GM18951 (cell line): Measurements from ENCODE around the gene WRAP53.

Source experiments
- POLR2A ChIP-seq: IDR thresholded peaks from 4 replicates; pipeline ENCODE4 v1.6.1; 2011; ENCODE audit warnings: mild to moderate bottlenecking; ENCODE audit not compliant: insufficient read length, insufficient read depth; ENCODE audit errors: extremely low read depth
- in situ Hi-C: fragments of 300-500 bp; cut with MboI; formaldehyde crosslinking; loops from one replicate; pipeline ENCODE4 v1.12.0; 2022; ENCODE audit warnings: low sequenced_read_pairs, mixed read lengths, inconsistent platforms; ENCODE audit not compliant: unreplicated experiment

WRAP53 gene

GRCh38 chr17:7688808-7689316, 585 bp downstream of the WRAP53 start:
- in situ Hi-C loops = no loop called here
- TF ChIP-seq POLR2A = no peak

DNA sequence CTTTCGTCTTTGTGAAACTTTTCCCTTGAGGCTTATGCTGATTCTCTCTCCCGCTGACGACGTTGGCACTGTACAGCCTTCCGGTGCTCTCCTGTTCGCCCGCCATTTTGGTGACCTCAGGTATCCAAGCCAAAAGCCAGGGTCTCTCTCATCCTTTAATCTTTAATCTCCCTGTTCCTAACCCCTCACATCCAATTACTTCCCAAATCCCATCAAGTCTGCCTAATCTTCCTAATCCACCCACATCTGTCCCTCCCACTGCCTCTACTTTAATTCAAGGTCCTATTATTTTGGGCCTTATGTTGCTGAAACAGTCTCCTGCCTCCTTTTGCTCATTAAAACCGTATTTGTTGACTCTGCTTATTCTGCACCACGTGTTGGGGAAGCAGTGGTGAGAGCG, 7.3 kb downstream of the WRAP53 start:
- no peak for TF ChIP-seq POLR2A
- in situ Hi-C loops = no loop called here

DNA sequence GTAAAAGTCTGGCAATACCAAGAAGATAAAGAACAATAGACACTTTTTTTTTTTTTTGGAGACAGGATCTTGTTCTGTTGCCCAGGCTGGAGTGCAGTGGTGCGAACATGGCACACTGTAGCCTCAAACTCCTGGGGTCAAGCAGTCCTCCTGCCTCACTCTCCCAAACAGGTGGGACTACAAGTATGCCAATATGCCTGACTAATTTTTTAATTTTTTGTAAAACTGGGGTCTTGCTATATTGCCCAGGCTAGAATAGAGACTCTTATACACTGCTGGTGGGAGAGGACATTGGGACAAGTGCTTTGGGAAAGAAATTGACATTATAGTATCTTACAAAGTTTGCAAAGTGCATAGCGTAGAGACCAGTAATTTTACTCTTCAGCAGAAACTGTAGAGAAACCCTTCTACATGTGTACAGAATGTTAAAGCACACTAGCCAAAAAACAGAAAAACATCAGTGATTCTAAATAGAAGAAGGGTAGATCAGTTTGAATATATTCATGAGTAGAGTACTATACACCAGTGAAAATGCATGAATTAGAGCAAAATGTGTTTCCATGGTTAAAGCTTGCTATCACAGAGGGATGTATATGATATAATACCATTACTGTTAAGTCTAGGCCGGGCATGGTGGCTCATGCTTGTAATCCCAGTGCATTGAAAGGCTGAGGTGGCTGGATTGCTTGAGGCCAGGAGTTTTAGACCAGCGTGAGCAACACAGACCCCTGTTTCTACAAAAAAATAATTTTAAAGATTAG, 9.7 kb downstream of the WRAP53 start:
- no peak for TF ChIP-seq POLR2A
- in situ Hi-C loops = no loop called here

DNA sequence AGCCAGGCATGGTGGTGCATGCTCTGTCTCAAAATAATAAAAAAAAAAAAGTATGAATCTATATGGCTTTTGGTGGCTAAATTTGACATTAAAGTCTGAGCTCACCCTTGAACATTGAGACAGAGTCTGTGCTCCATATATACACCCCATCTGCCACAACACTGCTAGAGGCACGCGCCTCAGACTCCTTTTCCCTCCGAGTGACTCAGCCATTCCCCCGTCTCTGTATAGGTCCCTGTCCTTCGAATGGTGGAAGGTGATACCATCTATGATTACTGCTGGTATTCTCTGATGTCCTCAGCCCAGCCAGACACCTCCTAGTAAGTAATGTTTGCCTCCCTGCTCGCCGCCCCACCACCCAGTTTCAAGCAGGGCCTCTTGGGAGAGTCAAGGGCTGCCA, 12.2 kb downstream of the WRAP53 start:
- no peak for TF ChIP-seq POLR2A
- in situ Hi-C loops = no loop called here

GRCh38 chr17:7701681-7702080, 13.4 kb downstream of the WRAP53 start:
- in situ Hi-C loops = no loop called here
- no peak for TF ChIP-seq POLR2A

DNA sequence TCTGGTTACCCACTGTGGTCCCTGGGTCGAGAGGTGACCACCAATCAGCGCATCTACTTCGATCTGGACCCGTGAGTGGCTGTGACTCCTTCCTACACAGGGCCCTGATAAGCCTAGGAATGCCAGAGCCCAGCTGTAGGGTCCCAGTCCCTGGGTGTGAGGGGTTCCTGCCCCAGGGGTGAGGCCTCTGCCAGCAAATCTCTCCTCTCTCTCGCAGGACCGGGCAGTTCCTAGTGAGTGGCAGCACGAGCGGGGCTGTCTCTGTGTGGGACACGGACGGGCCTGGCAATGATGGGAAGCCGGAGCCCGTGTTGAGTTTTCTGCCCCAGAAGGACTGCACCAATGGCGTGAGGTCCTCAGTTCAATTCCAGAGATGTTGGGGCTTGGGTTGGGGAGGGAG, 14.5 kb downstream of the WRAP53 start:
- in situ Hi-C loops = no loop called here
- no peak for TF ChIP-seq POLR2A

- in situ Hi-C loops = no loop called here
- TF ChIP-seq POLR2A = no peak
These were observed 15.6 kb downstream of the WRAP53 start for GRCh38 chr17:7703584-7704479.

GRCh38 chr17:7704601-7705268, 16.5 kb downstream of the WRAP53 start, which contains the start of gene EFNB3:
Gene EFNB3 (plus strand): TSS chr17:7705202. CDS start chr17:7705599, 397 bp downstream.
- in situ Hi-C loops = no loop called here

GRCh38 chr17:7705269-7706255, 17.3 kb downstream of the WRAP53 start:
- TF ChIP-seq POLR2A = no peak
- in situ Hi-C loops = no loop called here

More at GRCh38 chr17:7704601-7705268, 16.5 kb downstream of the WRAP53 start, which contains the start of gene EFNB3:
- TF ChIP-seq POLR2A = no peak

DNA sequence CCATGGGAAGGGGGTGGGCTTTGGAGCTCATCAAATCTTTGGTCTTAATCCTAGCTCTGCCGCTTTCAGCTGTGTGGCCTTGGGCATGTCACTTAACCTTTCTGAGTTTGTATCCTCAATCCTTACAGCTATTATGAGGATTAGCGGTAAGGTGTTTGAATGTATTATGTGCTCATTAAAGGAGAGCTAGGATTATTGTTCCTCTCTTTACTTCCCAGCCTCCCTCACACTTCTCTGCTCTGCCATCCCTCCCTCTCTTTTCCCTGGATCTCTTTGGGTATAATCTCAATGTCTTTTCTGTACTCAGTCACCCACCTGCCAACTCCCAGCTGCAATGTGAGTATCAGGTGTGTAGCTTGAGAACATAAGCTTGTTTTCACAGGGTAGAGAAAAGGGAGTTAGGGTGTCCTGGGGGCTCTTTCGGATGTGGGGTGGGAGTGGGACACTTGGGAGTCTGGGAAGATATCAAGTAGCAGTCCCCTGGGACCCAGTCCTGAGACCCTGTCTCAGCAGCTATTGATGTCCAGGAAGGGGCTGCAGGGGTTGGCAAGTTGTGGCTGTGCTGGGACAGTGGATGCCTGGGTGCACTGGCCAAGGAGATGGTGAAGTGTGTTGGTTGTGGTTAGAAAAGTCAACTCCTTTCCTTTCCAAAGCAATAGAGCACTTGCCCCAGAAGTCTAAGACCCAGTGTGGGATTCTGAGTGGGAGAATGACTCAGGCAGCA, 18.5 kb downstream of the WRAP53 start:
- in situ Hi-C loops = no loop called here
- TF ChIP-seq POLR2A = no peak

DNA sequence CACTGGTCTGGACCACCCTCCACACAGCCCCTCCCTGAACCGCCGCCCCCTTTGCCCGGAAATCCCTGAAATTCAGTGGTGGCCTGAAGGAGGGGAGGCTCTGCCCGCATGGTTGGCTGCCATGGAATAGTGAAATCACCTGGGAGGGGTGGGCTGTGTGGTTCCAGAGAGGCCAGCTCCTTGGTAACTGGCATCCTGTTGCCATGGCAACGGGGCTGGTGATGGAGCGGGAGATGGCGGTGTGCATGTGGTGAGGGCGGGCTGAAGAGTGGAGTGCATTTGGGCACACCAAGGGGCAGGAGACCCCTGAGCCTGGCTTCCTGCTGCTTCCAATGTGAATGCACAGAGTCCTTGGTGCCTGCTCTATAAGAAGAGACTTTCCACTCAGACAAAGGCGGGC, 19.2 kb downstream of the WRAP53 start:
- no peak for TF ChIP-seq POLR2A
- in situ Hi-C loops = no loop called here

GRCh38 chr17:7707858-7708750, 19.8 kb downstream of the WRAP53 start:
- in situ Hi-C loops = no loop called here
- TF ChIP-seq POLR2A = no peak
